Karpas-422 (cell line): Measurements from ENCODE around the gene VWA1. TPM values are rescaled to one million over a fixed set of nuclear protein-coding genes. Genes with fewer than 3 reads are reported as not detected.

ENCODE experiments used
- total RNA-seq: library from RNA; depleted of rRNA; stranded (reverse); fragments of >200 nt; shearing (Covaris generic); gene quantifications from 2 replicates; pipeline ENCODE4 v1.2.3, GENCODE V29; 2014; ENCODE audit warnings: low replicate concordance; rRNA removed

The VWA1 gene
- total RNA-seq, 1 experiment from 2014 or later = not detected

Other genes starting within 250 kb of the VWA1 start
- 0.30 and 0.90 TPM in 2 replicates for gene TNFRSF18, start 229.1 kb upstream of the VWA1 start, total RNA-seq
- not detected in 2 replicates for gene TNFRSF4, start 221.5 kb upstream of the VWA1 start, total RNA-seq
- gene SDF4, start 203.7 kb upstream of the VWA1 start, total RNA-seq = 25.6 and 42.0 TPM in 2 replicates
- 8.6 and 17.7 TPM in 2 replicates for gene B3GALT6, start 203.5 kb upstream of the VWA1 start, total RNA-seq
- gene C1QTNF12, start 189.0 kb upstream of the VWA1 start, total RNA-seq = 2.2 and 2.5 TPM in 2 replicates
- gene UBE2J2, start 161.8 kb upstream of the VWA1 start, total RNA-seq = 46.1 and 59.3 TPM in 2 replicates
- 1.2 and 1.4 TPM in 2 replicates for gene SCNN1D, start 155.3 kb upstream of the VWA1 start, total RNA-seq
- 28.1 and 94.6 TPM in 2 replicates for gene ACAP3, start 127.8 kb upstream of the VWA1 start, total RNA-seq
- gene PUSL1, start 127.1 kb upstream of the VWA1 start, total RNA-seq = 14.9 and 45.1 TPM in 2 replicates
- 69.8 and 168 TPM in 2 replicates for gene INTS11, start 111.0 kb upstream of the VWA1 start, total RNA-seq
- gene CPTP, start 110.9 kb upstream of the VWA1 start, total RNA-seq = 35.0 and 74.7 TPM in 2 replicates
- 49.2 and 82.6 TPM in 2 replicates for gene TAS1R3, start 104.4 kb upstream of the VWA1 start, total RNA-seq
- gene DVL1, start 86.3 kb upstream of the VWA1 start, total RNA-seq = 36.0 and 104 TPM in 2 replicates
- not detected in 2 replicates for gene MXRA8, start 77.1 kb upstream of the VWA1 start, total RNA-seq
- 49.1 and 150 TPM in 2 replicates for gene AURKAIP1, start 60.5 kb upstream of the VWA1 start, total RNA-seq
- 97.9 and 152 TPM in 2 replicates for gene CCNL2, start 36.4 kb upstream of the VWA1 start, total RNA-seq
- gene MRPL20, start 28.4 kb upstream of the VWA1 start, total RNA-seq = 136 and 151 TPM in 2 replicates
- gene ANKRD65, start 14.4 kb upstream of the VWA1 start, total RNA-seq = not detected in 2 replicates
- 0.51 TPM in 1 of 2 replicates, not detected in the other for gene ATAD3C, start 14.0 kb downstream of the VWA1 start, total RNA-seq
- gene ATAD3B, start 36.1 kb downstream of the VWA1 start, total RNA-seq = 13.9 and 37.2 TPM in 2 replicates
- gene ATAD3A, start 76.5 kb downstream of the VWA1 start, total RNA-seq = 12.5 and 52.1 TPM in 2 replicates
- 2.6 TPM in 1 of 2 replicates, not detected in the other for gene TMEM240, start 104.9 kb downstream of the VWA1 start, total RNA-seq
- 70.9 and 80.6 TPM in 2 replicates for gene SSU72, start 139.2 kb downstream of the VWA1 start, total RNA-seq
- 0.14 TPM in 1 of 2 replicates, not detected in the other for gene FNDC10, start 164.4 kb downstream of the VWA1 start, total RNA-seq
- gene MIB2, start 179.8 kb downstream of the VWA1 start, total RNA-seq = 24.8 and 54.3 TPM in 2 replicates
- 1.3 and 2.7 TPM in 2 replicates for gene MMP23B, start 196.5 kb downstream of the VWA1 start, total RNA-seq
- gene CDK11B, start 223.3 kb downstream of the VWA1 start, total RNA-seq = 11.4 and 16.1 TPM in 2 replicates